ENCODE measurements around the gene EDIL3.

Gene EDIL3

DNA sequence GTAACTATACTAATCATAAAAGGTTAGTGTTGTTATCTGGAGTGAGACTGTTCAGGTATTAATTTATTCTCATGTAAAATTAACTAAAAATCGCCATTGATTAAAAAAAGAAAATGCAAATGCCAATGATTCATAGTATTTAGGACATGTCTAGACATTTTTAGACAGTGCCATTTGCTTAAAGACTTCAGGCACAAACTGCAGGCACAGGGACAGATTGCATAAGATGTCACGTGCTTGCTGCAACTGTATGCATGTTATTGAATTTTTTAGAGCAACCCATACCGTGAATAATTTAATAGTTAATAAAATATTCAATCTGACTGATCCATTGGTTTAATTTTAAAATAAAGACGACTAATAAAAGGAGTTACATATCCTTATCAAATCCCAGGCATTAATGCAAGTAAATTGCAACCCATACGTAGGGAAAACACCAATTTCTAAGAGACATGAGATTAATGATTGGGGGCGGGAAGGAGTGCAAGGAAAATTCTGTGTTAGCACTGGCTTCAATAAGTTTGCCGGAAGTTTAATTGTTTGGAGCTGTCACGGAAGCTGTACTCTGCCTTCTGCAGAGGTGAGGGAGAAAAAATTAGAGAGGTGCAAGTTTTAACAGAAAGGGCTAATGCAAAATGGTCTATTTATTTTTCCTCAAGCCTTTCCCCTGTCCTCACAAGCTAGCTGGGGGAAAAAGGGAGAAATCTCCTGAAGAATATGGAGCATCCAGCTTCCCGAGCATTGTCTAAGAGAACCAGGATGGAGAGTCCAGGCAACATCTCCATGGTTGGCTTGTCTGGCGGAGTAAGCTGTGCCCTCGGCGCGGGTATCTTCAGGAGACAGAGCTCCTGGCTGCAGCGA, 2.9 kb downstream of the EDIL3 start:
- TF ChIP-seq SPI1 (IDR thresholded peaks at IDR 0.05; ENCODE audit: low read depth, low read length) (no peak), POU2F2 (IDR thresholded peaks at IDR 0.05; ENCODE audit: low read depth, low read length) (no peak), TAF1 (IDR thresholded peaks at IDR 0.05; ENCODE audit: low read depth, low read length) (no peak), POLR2A (IDR thresholded peaks at IDR 0.05; ENCODE audit: low read depth, low read length) (no peak), POLR2AphosphoS5 (IDR thresholded peaks at IDR 0.05; ENCODE audit: low read depth, low read length) (no peak), PAX5 (IDR thresholded peaks at IDR 0.05; ENCODE audit: insufficient read depth, low read length, severe bottlenecking) (no peak)
- DNase-seq (ENCODE audit: insufficient read length, low spot score) (no peak), FAIRE-seq (no peak)

- DNase-seq (ENCODE audit: insufficient read length, low spot score) (no peak), FAIRE-seq (no peak)
- TF ChIP-seq POLR2AphosphoS5 (IDR thresholded peaks at IDR 0.05; ENCODE audit: low read depth, low read length) (no peak), PAX5 (IDR thresholded peaks at IDR 0.05; ENCODE audit: insufficient read depth, low read length, severe bottlenecking) (no peak), SPI1 (IDR thresholded peaks at IDR 0.05; ENCODE audit: low read depth, low read length) (no peak), TAF1 (IDR thresholded peaks at IDR 0.05; ENCODE audit: low read depth, low read length) (no peak), POLR2A (IDR thresholded peaks at IDR 0.05; ENCODE audit: low read depth, low read length) (no peak), POU2F2 (IDR thresholded peaks at IDR 0.05; ENCODE audit: low read depth, low read length) (no peak)
Measured at GRCh38 chr5:84379749-84380148, 4.9 kb downstream of the EDIL3 start.

- FAIRE-seq (no peak), DNase-seq (ENCODE audit: insufficient read length, low spot score) (no peak)
- TF ChIP-seq POU2F2 (IDR thresholded peaks at IDR 0.05; ENCODE audit: low read depth, low read length) = no peak
Measured at GRCh38 chr5:84378961-84379360, 5.7 kb downstream of the EDIL3 start.

DNA sequence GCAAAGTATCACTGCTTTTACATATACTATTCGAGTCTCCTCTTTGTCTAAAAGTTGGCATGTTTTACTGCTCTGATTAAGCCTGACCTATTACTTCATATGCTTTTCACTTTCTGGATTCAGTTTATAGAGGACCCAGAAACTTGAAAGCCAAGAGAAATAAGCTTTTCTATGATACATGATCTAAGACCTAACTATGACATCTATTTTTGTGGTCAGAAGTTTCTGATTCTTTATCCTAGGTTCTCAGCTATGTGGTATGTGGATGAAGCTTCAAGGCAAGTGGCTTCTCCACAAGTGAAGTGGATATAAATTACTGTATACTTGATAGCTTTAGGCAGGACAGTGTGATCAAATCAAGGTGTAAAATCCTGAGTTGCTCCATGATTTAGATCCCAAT, 6.3 kb downstream of the EDIL3 start:
- FAIRE-seq (no peak), DNase-seq (ENCODE audit: insufficient read length, low spot score) (no peak)
- no peak for TF ChIP-seq PAX5 (IDR thresholded peaks at IDR 0.05; ENCODE audit: insufficient read depth, low read length, severe bottlenecking)
- TF ChIP-seq SPI1 (IDR thresholded peaks at IDR 0.05; ENCODE audit: low read depth, low read length) = no peak
- no peak for TF ChIP-seq TAF1 (IDR thresholded peaks at IDR 0.05; ENCODE audit: low read depth, low read length)
- no peak for TF ChIP-seq POU2F2 (IDR thresholded peaks at IDR 0.05; ENCODE audit: low read depth, low read length)
- TF ChIP-seq POLR2A (IDR thresholded peaks at IDR 0.05; ENCODE audit: low read depth, low read length) = no peak
- no peak for TF ChIP-seq POLR2AphosphoS5 (IDR thresholded peaks at IDR 0.05; ENCODE audit: low read depth, low read length)

GRCh38 chr5:84376346-84376745, 8.3 kb downstream of the EDIL3 start:
- TF ChIP-seq SPI1 (IDR thresholded peaks at IDR 0.05; ENCODE audit: low read depth, low read length) (no peak), POU2F2 (IDR thresholded peaks at IDR 0.05; ENCODE audit: low read depth, low read length) (no peak), POLR2AphosphoS5 (IDR thresholded peaks at IDR 0.05; ENCODE audit: low read depth, low read length) (no peak), POLR2A (IDR thresholded peaks at IDR 0.05; ENCODE audit: low read depth, low read length) (no peak), TAF1 (IDR thresholded peaks at IDR 0.05; ENCODE audit: low read depth, low read length) (no peak), PAX5 (IDR thresholded peaks at IDR 0.05; ENCODE audit: insufficient read depth, low read length, severe bottlenecking) (no peak)
- DNase-seq (ENCODE audit: insufficient read length, low spot score) = no peak
- FAIRE-seq = no peak

DNA sequence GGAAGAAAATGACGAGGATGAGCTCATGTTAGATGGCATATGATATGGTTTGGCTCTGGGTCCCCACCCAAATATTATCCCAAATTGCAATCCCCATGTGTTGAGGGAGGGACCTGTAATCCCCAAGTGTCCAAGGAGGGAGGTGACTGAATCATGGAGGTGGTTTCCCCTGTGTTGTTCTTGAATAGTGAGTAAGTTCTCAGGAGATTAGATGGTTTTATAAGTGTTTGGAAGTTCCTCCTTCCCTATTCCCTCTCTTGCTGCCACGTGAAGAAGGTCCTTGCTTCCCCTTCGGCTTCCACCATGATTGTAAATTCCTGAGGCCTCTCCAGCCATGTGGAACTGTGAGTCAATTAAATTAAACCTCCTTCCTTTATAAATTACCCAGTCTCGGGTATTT, 10.1 kb downstream of the EDIL3 start:
- TF ChIP-seq PAX5 (IDR thresholded peaks at IDR 0.05; ENCODE audit: insufficient read depth, low read length, severe bottlenecking) = no peak
- TF ChIP-seq POU2F2 (IDR thresholded peaks at IDR 0.05; ENCODE audit: low read depth, low read length) = no peak
- TF ChIP-seq POLR2A (IDR thresholded peaks at IDR 0.05; ENCODE audit: low read depth, low read length) = no peak
- FAIRE-seq = no peak
- DNase-seq (ENCODE audit: insufficient read length, low spot score) = no peak

GRCh38 chr5:84373506-84373905, 11.2 kb downstream of the EDIL3 start:
- no peak for TF ChIP-seq POU2F2 (IDR thresholded peaks at IDR 0.05; ENCODE audit: low read depth, low read length)
- no peak for TF ChIP-seq POLR2A (IDR thresholded peaks at IDR 0.05; ENCODE audit: low read depth, low read length)
- FAIRE-seq = no peak

DNA sequence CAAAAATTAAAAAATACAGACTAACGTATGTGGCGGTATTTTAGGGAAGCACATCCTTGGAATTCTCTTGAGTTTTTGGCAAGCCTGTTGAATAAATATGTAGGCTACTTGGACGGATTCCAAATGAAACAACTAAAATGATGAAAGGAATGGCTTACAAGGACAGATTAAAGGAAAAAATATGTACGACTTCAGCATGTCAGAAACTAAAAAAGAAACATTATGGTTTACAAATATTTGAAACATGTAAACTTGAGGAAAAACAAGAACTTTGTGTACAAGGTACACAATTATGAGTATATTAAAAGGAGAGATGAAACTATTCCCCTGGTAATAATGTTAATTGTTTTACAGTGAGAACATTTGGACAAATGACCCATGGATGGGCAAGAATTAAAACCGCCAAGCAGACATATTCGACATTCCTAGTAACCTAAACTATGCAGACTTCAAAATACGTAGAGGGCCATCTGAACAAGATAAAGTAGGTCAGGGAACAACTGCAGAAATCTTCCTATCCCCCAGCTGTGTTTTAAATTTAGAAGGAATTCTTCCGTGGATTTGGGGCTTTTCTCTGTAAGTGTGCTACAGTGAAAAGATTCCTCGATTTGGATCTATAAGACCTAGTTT, 12.5 kb downstream of the EDIL3 start:
- FAIRE-seq (no peak), DNase-seq (ENCODE audit: insufficient read length, low spot score) (no peak)
- TF ChIP-seq PAX5 (IDR thresholded peaks at IDR 0.05; ENCODE audit: insufficient read depth, low read length, severe bottlenecking) (no peak), POU2F2 (IDR thresholded peaks at IDR 0.05; ENCODE audit: low read depth, low read length) (no peak), TAF1 (IDR thresholded peaks at IDR 0.05; ENCODE audit: low read depth, low read length) (no peak), POLR2AphosphoS5 (IDR thresholded peaks at IDR 0.05; ENCODE audit: low read depth, low read length) (no peak), SPI1 (IDR thresholded peaks at IDR 0.05; ENCODE audit: low read depth, low read length) (no peak), POLR2A (IDR thresholded peaks at IDR 0.05; ENCODE audit: low read depth, low read length) (no peak)

More at GRCh38 chr5:84373506-84373905, 11.2 kb downstream of the EDIL3 start:
- no peak for DNase-seq (ENCODE audit: insufficient read length, low spot score)

- DNase-seq (ENCODE audit: insufficient read length, low spot score) (no peak), FAIRE-seq (no peak)
- TF ChIP-seq PAX5 (IDR thresholded peaks at IDR 0.05; ENCODE audit: insufficient read depth, low read length, severe bottlenecking) (no peak), SPI1 (IDR thresholded peaks at IDR 0.05; ENCODE audit: low read depth, low read length) (no peak), POLR2A (IDR thresholded peaks at IDR 0.05; ENCODE audit: low read depth, low read length) (no peak), TAF1 (IDR thresholded peaks at IDR 0.05; ENCODE audit: low read depth, low read length) (no peak), POU2F2 (IDR thresholded peaks at IDR 0.05; ENCODE audit: low read depth, low read length) (no peak), POLR2AphosphoS5 (IDR thresholded peaks at IDR 0.05; ENCODE audit: low read depth, low read length) (no peak)
Measured at GRCh38 chr5:84370176-84370575, 14.5 kb downstream of the EDIL3 start.

DNA sequence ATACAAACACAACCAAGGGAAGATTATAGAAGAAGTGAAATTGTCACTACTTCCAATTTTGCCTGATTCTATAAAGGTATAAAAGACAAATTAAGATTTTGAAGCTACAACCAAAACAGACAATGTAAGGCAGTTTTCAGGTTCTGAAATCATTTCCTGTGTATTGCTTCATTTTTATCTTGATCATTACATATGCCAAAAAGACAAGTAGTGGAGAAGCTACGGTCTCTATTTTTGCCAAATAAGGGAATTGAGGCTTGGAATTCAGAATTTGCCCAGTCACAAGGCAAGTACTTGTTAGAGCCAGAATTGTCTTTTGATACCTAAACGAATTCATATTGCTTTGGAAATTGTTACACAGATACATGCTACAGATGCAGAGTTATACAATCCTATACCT, 20.6 kb downstream of the EDIL3 start:
- DNase-seq (ENCODE audit: insufficient read length, low spot score) = no peak
- TF ChIP-seq TAF1 (IDR thresholded peaks at IDR 0.05; ENCODE audit: low read depth, low read length) = no peak
- no peak for TF ChIP-seq SPI1 (IDR thresholded peaks at IDR 0.05; ENCODE audit: low read depth, low read length)
- TF ChIP-seq POU2F2 (IDR thresholded peaks at IDR 0.05; ENCODE audit: low read depth, low read length) = no peak
- TF ChIP-seq POLR2A (IDR thresholded peaks at IDR 0.05; ENCODE audit: low read depth, low read length) = no peak
- TF ChIP-seq PAX5 (IDR thresholded peaks at IDR 0.05; ENCODE audit: insufficient read depth, low read length, severe bottlenecking) = no peak
- no peak for TF ChIP-seq POLR2AphosphoS5 (IDR thresholded peaks at IDR 0.05; ENCODE audit: low read depth, low read length)
- FAIRE-seq = no peak

All from GM12891 (cell line).